ENCODE results near the gene POLR3K.

POLR3K gene

GRCh38 chr16:77273-77806, 23.9 kb upstream of the POLR3K start:
- Histone ChIP-seq H3K27me3 (ENCODE audit: low read depth, low read length) (no peaks in the 10 kb centered on the region), H3K36me3 (ENCODE audit: control insufficient read depth in 1 of 2, insufficient read depth in 2 of 2, low read length in 2 of 2) (peaks cover 0 to 14% of the 10 kb centered on the region in 2 donors), H3K4me1 (ENCODE audit: control insufficient read depth in 1 of 2, insufficient read depth in 2 of 2, low read length in 2 of 2) (peaks cover 14 to 41% of the 10 kb centered on the region in 2 donors), H3K9me3 (ENCODE audit: control insufficient read depth in 1 of 2, low read length in 2 of 2) (no peaks in the 10 kb centered on the region), H3K4me3 (ENCODE audit: low read depth in 1 of 2, low read length in 2 of 2) (peak overlapping the region in 1 of 2 donors; percentile 75), H3K27ac (ENCODE audit: low read length) (peak overlapping the region; percentile 75)

GRCh38 chr16:76535-77272, 23.3 kb upstream of the POLR3K start:
- H3K4me3 ChIP-seq (ENCODE audit: low read depth in 1 of 2, low read length in 2 of 2), result peak overlapping the region in 1 of 2 donors; percentile 75
- peak overlapping the region; percentile 75 for H3K27ac ChIP-seq (ENCODE audit: low read length)
- peaks cover 0 to 14% of the 10 kb centered on the region in 2 donors for H3K36me3 ChIP-seq (ENCODE audit: control insufficient read depth in 1 of 2, insufficient read depth in 2 of 2, low read length in 2 of 2)
- peaks cover 14 to 41% of the 10 kb centered on the region in 2 donors for H3K4me1 ChIP-seq (ENCODE audit: control insufficient read depth in 1 of 2, insufficient read depth in 2 of 2, low read length in 2 of 2)
- no peaks in the 10 kb centered on the region for H3K9me3 ChIP-seq (ENCODE audit: control insufficient read depth in 1 of 2, low read length in 2 of 2)
- H3K27me3 ChIP-seq (ENCODE audit: low read depth, low read length), result no peaks in the 10 kb centered on the region

DNA sequence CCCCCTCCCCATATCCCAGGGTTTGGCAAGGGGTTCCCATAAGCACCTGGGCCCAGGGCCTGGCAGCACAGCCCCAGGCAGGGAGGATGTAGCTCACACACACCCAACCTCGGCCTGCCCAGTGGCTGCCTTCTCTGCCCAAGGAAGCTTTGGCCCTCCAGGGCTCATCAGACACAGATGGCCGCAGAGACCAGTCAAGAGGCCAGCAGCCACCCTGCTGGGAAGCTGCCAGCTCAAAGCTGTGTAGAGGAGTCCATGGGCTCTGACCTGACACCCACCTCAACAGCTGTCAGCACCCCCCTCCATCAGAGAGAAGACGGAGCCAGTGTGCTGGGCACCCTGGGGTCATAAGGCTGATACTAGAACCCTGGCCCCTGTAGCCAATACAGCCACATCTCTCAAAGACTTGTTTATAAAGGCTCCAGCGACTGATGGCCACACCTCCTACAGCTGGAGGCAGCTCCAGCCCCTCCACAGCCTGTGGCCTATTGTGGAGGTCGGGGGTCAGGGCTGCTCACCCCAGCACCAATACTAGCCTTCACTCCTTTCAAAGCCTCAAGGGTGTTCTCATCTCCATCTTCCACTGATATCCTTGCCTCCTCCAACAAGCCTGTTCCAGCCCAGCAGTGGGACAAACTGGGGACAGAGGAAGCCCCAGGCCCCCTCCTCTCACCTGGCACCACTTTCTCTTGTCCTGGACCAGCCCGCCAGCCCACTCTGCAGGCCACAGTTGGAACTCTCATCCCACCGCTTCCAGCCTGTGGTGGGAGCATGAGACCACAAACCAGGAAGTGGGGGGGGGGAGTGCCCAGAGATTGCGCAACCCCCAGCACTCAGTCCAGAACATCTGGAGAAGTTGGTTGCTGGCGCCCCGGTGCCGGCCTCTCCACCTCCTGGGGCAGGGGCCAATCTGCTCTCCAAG, 22.4 kb upstream of the POLR3K start:
- Histone ChIP-seq H3K36me3 (ENCODE audit: control insufficient read depth in 1 of 2, insufficient read depth in 2 of 2, low read length in 2 of 2) (peaks cover 0 to 12% of the 10 kb centered on the region in 2 donors), H3K4me1 (ENCODE audit: control insufficient read depth in 1 of 2, insufficient read depth in 2 of 2, low read length in 2 of 2) (peaks cover 14 to 47% of the 10 kb centered on the region in 2 donors), H3K27me3 (ENCODE audit: low read depth, low read length) (no peaks in the 10 kb centered on the region), H3K9me3 (ENCODE audit: control insufficient read depth in 1 of 2, low read length in 2 of 2) (no peaks in the 10 kb centered on the region), H3K4me3 (ENCODE audit: low read depth in 1 of 2, low read length in 2 of 2) (peak overlapping the region in 1 of 2 donors; percentile 3), H3K27ac (ENCODE audit: low read length) (peak overlapping the region; percentile 75)

- no peaks in the 10 kb centered on the region for H3K27me3 ChIP-seq (ENCODE audit: low read depth, low read length)
- no peaks in the 10 kb centered on the region for H3K9me3 ChIP-seq (ENCODE audit: control insufficient read depth in 1 of 2, low read length in 2 of 2)
- no peak overlapping the region for H3K27ac ChIP-seq (ENCODE audit: low read length)
- peaks cover 0 to 5% of the 10 kb centered on the region in 2 donors for H3K36me3 ChIP-seq (ENCODE audit: control insufficient read depth in 1 of 2, insufficient read depth in 2 of 2, low read length in 2 of 2)
- peaks cover 14 to 57% of the 10 kb centered on the region in 2 donors for H3K4me1 ChIP-seq (ENCODE audit: control insufficient read depth in 1 of 2, insufficient read depth in 2 of 2, low read length in 2 of 2)
- no peak overlapping the region for H3K4me3 ChIP-seq (ENCODE audit: low read depth in 1 of 2, low read length in 2 of 2)
Measured at GRCh38 chr16:74747-75334, 21.4 kb upstream of the POLR3K start.

- H3K27ac ChIP-seq (ENCODE audit: low read length), result no peak overlapping the region
- H3K36me3 ChIP-seq (ENCODE audit: control insufficient read depth in 1 of 2, insufficient read depth in 2 of 2, low read length in 2 of 2), result no peaks in the 10 kb centered on the region
- H3K4me1 ChIP-seq (ENCODE audit: control insufficient read depth in 1 of 2, insufficient read depth in 2 of 2, low read length in 2 of 2), result peaks cover 14 to 62% of the 10 kb centered on the region in 2 donors
Measured at GRCh38 chr16:74051-74746, 20.8 kb upstream of the POLR3K start.

GRCh38 chr16:72561-73548, 19.4 kb upstream of the POLR3K start, which contains the start of gene RHBDF1:
Gene RHBDF1 (minus strand): TSS chr16:72631. CDS start chr16:65015, 7,616 bp downstream.
- Histone ChIP-seq H3K27me3 (ENCODE audit: low read depth, low read length) (no peaks in the 10 kb centered on the region), H3K9me3 (ENCODE audit: control insufficient read depth in 1 of 2, low read length in 2 of 2) (no peaks in the 10 kb centered on the region), H3K4me1 (ENCODE audit: control insufficient read depth in 1 of 2, insufficient read depth in 2 of 2, low read length in 2 of 2) (peaks cover 7 to 63% of the 10 kb centered on the region in 2 donors), H3K36me3 (ENCODE audit: control insufficient read depth in 1 of 2, insufficient read depth in 2 of 2, low read length in 2 of 2) (no peaks in the 10 kb centered on the region), H3K4me3 (ENCODE audit: low read depth in 1 of 2, low read length in 2 of 2) (peak within 1 kb of the TSS; percentile 66 to 69), H3K27ac (ENCODE audit: low read length) (peak within 1 kb of the TSS; percentile 23)

More at GRCh38 chr16:74051-74746, 20.8 kb upstream of the POLR3K start:
- H3K9me3 ChIP-seq (ENCODE audit: control insufficient read depth in 1 of 2, low read length in 2 of 2), result no peaks in the 10 kb centered on the region
- no peak overlapping the region for H3K4me3 ChIP-seq (ENCODE audit: low read depth in 1 of 2, low read length in 2 of 2)
- no peaks in the 10 kb centered on the region for H3K27me3 ChIP-seq (ENCODE audit: low read depth, low read length)

DNA sequence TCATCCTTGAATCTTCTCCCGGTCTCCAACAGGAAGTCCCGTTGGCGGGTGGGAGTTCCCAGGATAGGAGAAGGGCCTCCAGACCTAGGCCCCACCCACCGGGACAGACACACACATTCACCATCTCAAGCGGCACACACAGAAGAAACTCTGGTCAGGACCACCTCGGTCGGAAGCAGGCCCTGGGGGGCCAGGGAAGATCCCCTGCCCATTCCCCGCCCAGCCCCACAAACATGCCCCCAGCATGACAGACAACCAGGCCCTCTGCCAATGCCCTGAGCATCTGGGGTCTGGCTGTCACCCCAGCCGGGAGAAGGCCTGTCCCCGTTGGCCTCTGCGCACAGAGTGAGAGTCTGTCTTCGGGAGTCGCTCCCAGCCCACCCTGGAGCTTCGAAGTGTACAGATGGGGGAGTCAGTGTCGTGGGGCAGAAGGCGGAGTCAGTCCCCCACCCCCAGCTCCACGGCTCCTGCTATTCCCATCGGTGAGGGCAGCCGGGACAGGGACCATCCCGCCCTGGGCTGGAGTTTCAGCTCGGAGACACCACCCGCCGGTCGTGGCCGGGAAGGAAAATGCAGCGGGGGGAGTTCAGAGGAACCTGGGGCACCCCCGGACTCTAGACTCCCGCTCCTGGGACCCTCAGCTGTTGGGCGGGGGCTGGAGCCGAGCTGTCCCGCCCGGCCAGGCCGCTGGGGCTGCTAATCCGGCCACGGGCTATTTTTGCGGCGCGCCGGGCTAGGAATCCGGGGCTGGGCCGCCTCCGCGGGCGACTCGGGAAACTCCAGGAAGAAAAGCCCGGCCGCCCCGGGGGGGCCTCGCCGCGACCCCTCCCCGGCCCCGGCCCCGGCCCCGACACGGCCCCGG, 18.4 kb upstream of the POLR3K start:
- peak overlapping the region; percentile 23 for H3K27ac ChIP-seq (ENCODE audit: low read length)
- H3K36me3 ChIP-seq (ENCODE audit: control insufficient read depth in 1 of 2, insufficient read depth in 2 of 2, low read length in 2 of 2), result no peaks in the 10 kb centered on the region
- peak overlapping the region; percentile 66 to 69 for H3K4me3 ChIP-seq (ENCODE audit: low read depth in 1 of 2, low read length in 2 of 2)
- H3K9me3 ChIP-seq (ENCODE audit: control insufficient read depth in 1 of 2, low read length in 2 of 2), result no peaks in the 10 kb centered on the region
- H3K27me3 ChIP-seq (ENCODE audit: low read depth, low read length), result no peaks in the 10 kb centered on the region
- H3K4me1 ChIP-seq (ENCODE audit: control insufficient read depth in 1 of 2, insufficient read depth in 2 of 2, low read length in 2 of 2), result peaks cover 6 to 66% of the 10 kb centered on the region in 2 donors

- H3K4me3 ChIP-seq (ENCODE audit: low read depth in 1 of 2, low read length in 2 of 2), result peak overlapping the region; percentile 66 to 69
- peaks cover 0 to 66% of the 10 kb centered on the region in 2 donors for H3K4me1 ChIP-seq (ENCODE audit: control insufficient read depth in 1 of 2, insufficient read depth in 2 of 2, low read length in 2 of 2)
- H3K27me3 ChIP-seq (ENCODE audit: low read depth, low read length), result no peaks in the 10 kb centered on the region
Measured at GRCh38 chr16:71210-71539, 17.8 kb upstream of the POLR3K start.

GRCh38 chr16:69181-69580, 15.8 kb upstream of the POLR3K start:
- H3K9me3 ChIP-seq (ENCODE audit: control insufficient read depth in 1 of 2, low read length in 2 of 2), result no peaks in the 10 kb centered on the region
- H3K27me3 ChIP-seq (ENCODE audit: low read depth, low read length), result no peaks in the 10 kb centered on the region
- H3K36me3 ChIP-seq (ENCODE audit: control insufficient read depth in 1 of 2, insufficient read depth in 2 of 2, low read length in 2 of 2), result peaks cover 0 to 8% of the 10 kb centered on the region in 2 donors
- no peak overlapping the region for H3K4me3 ChIP-seq (ENCODE audit: low read depth in 1 of 2, low read length in 2 of 2)
- peaks cover 5 to 61% of the 10 kb centered on the region in 2 donors for H3K4me1 ChIP-seq (ENCODE audit: control insufficient read depth in 1 of 2, insufficient read depth in 2 of 2, low read length in 2 of 2)
- no peak overlapping the region for H3K27ac ChIP-seq (ENCODE audit: low read length)

More at GRCh38 chr16:71210-71539, 17.8 kb upstream of the POLR3K start:
- Histone ChIP-seq H3K36me3 (ENCODE audit: control insufficient read depth in 1 of 2, insufficient read depth in 2 of 2, low read length in 2 of 2) (no peaks in the 10 kb centered on the region), H3K27ac (ENCODE audit: low read length) (no peak overlapping the region), H3K9me3 (ENCODE audit: control insufficient read depth in 1 of 2, low read length in 2 of 2) (no peaks in the 10 kb centered on the region)

All from muscle layer of duodenum (tissue), 2 donors.